H1 (cell line): Measurements from ENCODE around the gene PREB. TPM values are rescaled to one million over a fixed set of nuclear protein-coding genes. Genes with fewer than 3 reads are reported as not detected.

ENCODE experiments used
- CTCF ChIA-PET: fragments of 300-600 bp; sonication (Branson Sonifier 250); formaldehyde crosslinking; loops from one replicate; lab custom pipeline; 2021; ENCODE audit not compliant: partially characterized antibody; lab: Charles Lee
- POLR2A ChIA-PET: fragments of 300-600 bp; sonication (Branson Sonifier 250); formaldehyde crosslinking; loops from one replicate; lab custom pipeline; 2021; ENCODE audit warnings: inconsistent platforms; ENCODE audit not compliant: partially characterized antibody; lab: Charles Lee
- DNase-seq, 2 experiments: peaks; one replicate each; pipeline versions ENCODE4 v3.0.0 to v3.0.0-alpha.2; 2010 to 2022; ENCODE audit warnings: low spot score in 2 of 2, low read depth in 1 of 2, mixed read lengths in 1 of 2
- FAIRE-seq: peaks from 2 replicates; lab custom pipeline; 2011; peaks lifted over from hg19 to GRCh38; lab: Jason Lieb, UNC
- H2AFZ ChIP-seq: 2 replicates; pipeline ENCODE4 v1.8.1; 2012; ENCODE audit warnings: low read length, inconsistent platforms
- H2AK5ac ChIP-seq: 2 replicates; pipeline ENCODE4 v1.6.1; 2013; ENCODE audit warnings: low read depth, low read length
- H2BK120ac ChIP-seq: replicated peaks from 2 replicates; pipeline ENCODE3; 2013; ENCODE audit warnings: low read depth, low read length, inconsistent platforms
- H2BK12ac ChIP-seq: 2 replicates; pipeline ENCODE4 v1.6.1; 2013; ENCODE audit warnings: low read depth, low read length
- H2BK15ac ChIP-seq: 2 replicates; pipeline ENCODE4 v1.6.1; 2013; ENCODE audit warnings: low read length
- H2BK20ac ChIP-seq: 2 replicates; pipeline ENCODE4 v1.6.1; 2013; ENCODE audit warnings: low read length
- H2BK5ac ChIP-seq: 2 replicates; pipeline ENCODE4 v1.6.1; 2013; ENCODE audit warnings: low read depth, low read length
- H3K14ac ChIP-seq: 2 replicates; pipeline ENCODE4 v1.6.1; 2013; ENCODE audit warnings: inconsistent platforms; ENCODE audit not compliant: insufficient read length
- H3K18ac ChIP-seq: 2 replicates; pipeline ENCODE4 v1.6.1; 2013; ENCODE audit warnings: low read length; ENCODE audit errors: extremely low read depth
- H3K23ac ChIP-seq: 2 replicates; pipeline ENCODE4 v1.6.1; 2013; ENCODE audit warnings: inconsistent platforms; ENCODE audit not compliant: insufficient read length
- H3K23me2 ChIP-seq: 2 replicates; pipeline ENCODE4 v1.6.1; 2013; ENCODE audit warnings: low read depth, low read length
- H3K27ac ChIP-seq: 2 replicates; pipeline ENCODE4 v1.6.1; 2011; ENCODE audit warnings: low read depth, low read length, inconsistent platforms
- H3K27me3 ChIP-seq, 4 experiments: replicated peaks in 1 of 4; 1 replicate in 1 of 4; 2 replicates in 3 of 4; pipeline versions ENCODE4 v1.6.1 to v1.8.1; 2011 to 2013; ENCODE audit warnings: low read length in 3 of 4, mild to moderate bottlenecking in 3 of 4, inconsistent platforms in 2 of 4, mixed read lengths in 2 of 4, moderate library complexity in 1 of 4; ENCODE audit not compliant: control insufficient read depth in 3 of 4, insufficient read depth in 3 of 4; ENCODE audit errors: extremely low read depth in 1 of 4
- H3K36me3 ChIP-seq, 4 experiments: 2 replicates each; pipeline versions ENCODE4 v1.6.1 to v1.8.1; 2011 to 2013; ENCODE audit warnings: mild to moderate bottlenecking in 4 of 4, low read length in 3 of 4, moderate library complexity in 2 of 4, control low read depth in 1 of 4, inconsistent platforms in 1 of 4; ENCODE audit not compliant: insufficient read depth in 4 of 4, control insufficient read depth in 2 of 4
- H3K4ac ChIP-seq: replicated peaks from 2 replicates; pipeline ENCODE3; 2013; ENCODE audit warnings: low read length, low read depth, mixed read lengths, inconsistent platforms; ENCODE audit not compliant: insufficient read length
- H3K4me1 ChIP-seq, 4 experiments: replicated peaks in 1 of 4; 1 replicate in 1 of 4; 2 replicates in 3 of 4; pipeline versions ENCODE4 v1.6.1 to v1.8.1; 2011 to 2013; ENCODE audit warnings: low read length in 3 of 4, inconsistent platforms in 2 of 4, mixed read lengths in 1 of 4; ENCODE audit not compliant: insufficient read depth in 4 of 4, control insufficient read depth in 3 of 4
- H3K4me2 ChIP-seq, 2 experiments: 2 replicates each; pipeline versions ENCODE4 v1.6.1 to v1.8.1; 2011 to 2013; ENCODE audit warnings: low read depth in 2 of 2, low read length in 2 of 2, control low read depth in 1 of 2, inconsistent platforms in 1 of 2, mild to moderate bottlenecking in 1 of 2; ENCODE audit not compliant: insufficient read depth in 1 of 2
- H3K4me3 ChIP-seq, 4 experiments: fragments of 200-600, 300-600 bp in 1 of 4; sonication (generic), shearing (Covaris generic), sonication (Bioruptor Twin) in 1 of 4; 2 replicates each; pipeline versions ENCODE4 v1.5.1 to v1.8.1; 2011 to 2016; ENCODE audit warnings: low read length in 4 of 4, low read depth in 3 of 4, control low read depth in 2 of 4, inconsistent platforms in 2 of 4, mild to moderate bottlenecking in 2 of 4, mixed read lengths in 1 of 4, moderate library complexity in 1 of 4; ENCODE audit not compliant: insufficient read depth in 2 of 4; ENCODE audit errors: extremely low read depth in 1 of 4
- H3K56ac ChIP-seq: replicated peaks from 2 replicates; pipeline ENCODE3; 2013; ENCODE audit warnings: low read depth, mild to moderate bottlenecking, mixed read lengths, low read length, inconsistent platforms; ENCODE audit not compliant: insufficient read length
- H3K79me1 ChIP-seq: 2 replicates; pipeline ENCODE4 v1.6.1; 2013; ENCODE audit warnings: low read depth, low read length, control low read depth
- H3K79me2 ChIP-seq, 2 experiments: 2 replicates each; pipeline versions ENCODE4 v1.6.1 to v1.8.1; 2012 to 2013; ENCODE audit warnings: low read length in 2 of 2, mild to moderate bottlenecking in 2 of 2, inconsistent platforms in 1 of 2; ENCODE audit not compliant: insufficient read depth in 2 of 2, control insufficient read depth in 1 of 2
- H3K9ac ChIP-seq, 4 experiments: replicated peaks in 1 of 4; 1 replicate in 1 of 4; 2 replicates in 3 of 4; pipeline versions ENCODE4 v1.6.1 to v1.8.1; 2011 to 2013; ENCODE audit warnings: low read depth in 3 of 4, low read length in 3 of 4, control low read depth in 2 of 4, mild to moderate bottlenecking in 2 of 4, moderate library complexity in 2 of 4, inconsistent platforms in 1 of 4; ENCODE audit errors: extremely low read depth in 1 of 4
- H3K9me3 ChIP-seq, 2 experiments: 2 replicates each; pipeline versions ENCODE4 v1.6.1 to v1.8.1; 2012 to 2013; ENCODE audit warnings: mild to moderate bottlenecking in 2 of 2, moderate library complexity in 2 of 2, control low read depth in 1 of 2, inconsistent platforms in 1 of 2, low read depth in 1 of 2, low read length in 1 of 2, mixed read lengths in 1 of 2; ENCODE audit not compliant: insufficient read depth in 2 of 2
- H4K20me1 ChIP-seq, 2 experiments: replicated peaks in 1 of 2; 2 replicates each; pipeline versions ENCODE3 to v1.8.1; 2011 to 2013; ENCODE audit warnings: inconsistent platforms in 2 of 2, low read length in 2 of 2, mild to moderate bottlenecking in 1 of 2; ENCODE audit not compliant: insufficient read depth in 2 of 2, control insufficient read depth in 1 of 2
- H4K5ac ChIP-seq: 2 replicates; pipeline ENCODE4 v1.6.1; 2013; ENCODE audit warnings: low read length, low read depth, mixed read lengths, inconsistent platforms; ENCODE audit not compliant: insufficient read length
- H4K8ac ChIP-seq: 2 replicates; pipeline ENCODE4 v1.8.0; 2013; ENCODE audit warnings: mild to moderate bottlenecking, moderate library complexity, low read length, inconsistent platforms; ENCODE audit not compliant: insufficient read depth; ENCODE audit errors: extremely low read depth
- H4K91ac ChIP-seq: replicated peaks from 2 replicates; pipeline ENCODE3; 2013; ENCODE audit warnings: low read length, mixed read lengths, inconsistent platforms; ENCODE audit not compliant: insufficient read length
- CTBP2 ChIP-seq: IDR thresholded peaks from 2 replicates; pipeline ENCODE4 v1.7.0; 2011; ENCODE audit warnings: borderline replicate concordance, mild to moderate bottlenecking, moderate library complexity, mixed read lengths, low read length; ENCODE audit not compliant: insufficient read depth, insufficient read length
- POLR2AphosphoS5 ChIP-seq: IDR thresholded peaks from 2 replicates; pipeline ENCODE4 v1.6.1; 2011; ENCODE audit warnings: low read depth, low read length
- SIX5 ChIP-seq: IDR thresholded peaks from 2 replicates; pipeline ENCODE4 v1.6.1; 2011; ENCODE audit warnings: mild to moderate bottlenecking, low read depth, low read length
- SP1 ChIP-seq: IDR thresholded peaks from 2 replicates; pipeline ENCODE4 v1.6.1; 2011; ENCODE audit warnings: low read depth, low read length
- SP2 ChIP-seq: IDR thresholded peaks from 2 replicates; pipeline ENCODE4 v1.6.1; 2012; ENCODE audit warnings: mild to moderate bottlenecking, low read length, inconsistent platforms
- SP4 ChIP-seq: IDR thresholded peaks from 2 replicates; pipeline ENCODE4 v1.6.1; 2012; ENCODE audit warnings: low read length, inconsistent platforms
- SUZ12 ChIP-seq: fragments of 200-600 bp; sonication (generic); IDR thresholded peaks from 2 replicates; pipeline ENCODE4 v1.6.1; 2012; ENCODE audit warnings: mild to moderate bottlenecking, inconsistent platforms, low read length, moderate library complexity, mixed read lengths
- WGBS, 2 experiments: shearing (Covaris generic) in 1 of 2; methylation state at CpG; one replicate each; pipeline versions ENCODE4 v1.1.6 to v1.1.7; 2013 to 2015; ENCODE audit warnings: low lambda C conversion rate in 2 of 2, mixed read lengths in 2 of 2, inconsistent platforms in 1 of 2, low coverage in 1 of 2, missing lambda C conversion rate in 1 of 2; ENCODE audit not compliant: insufficient replicate concordance in 2 of 2, insufficient coverage in 1 of 2, insufficient read length in 1 of 2; ENCODE audit errors: extremely low coverage in 1 of 2, missing lambda C conversion rate in 1 of 2; 5-methylcytosine and 5-hydroxymethylcytosine counted together
- polyA plus RNA-seq, 7 experiments: library from polyadenylated mRNA; depleted of rRNA in 3 of 7; stranded (reverse) in 5 of 7; unstranded in 2 of 7; fragments of >200 nt in 5 of 7; fragments of 200-250 nt in 2 of 7; gene quantifications; 1 replicate in 5 of 7; 2 replicates in 1 of 7; 4 replicates in 1 of 7; pipeline versions ENCODE4 v1.2.1 to v1.2.3, GENCODE V29; 2011 to 2013; ENCODE audit warnings: missing spikeins in 2 of 7, mixed read lengths in 2 of 7
- total RNA-seq: library from RNA; stranded (reverse); fragmentation: NEBNext Ultra II Directional; extraction: Animal tissue kit (Norgen Biotek cat#: 25700); gene quantifications from 2 replicates; pipeline ENCODE4 v1.2.1, GENCODE V29; 2021

The PREB gene
- total and polyA plus RNA-seq, 2 of the 8 experiments (the other 6 are each of a cell fraction or from before 2014, with no cell fraction given) = 54.1 to 72.2 TPM

DNA sequence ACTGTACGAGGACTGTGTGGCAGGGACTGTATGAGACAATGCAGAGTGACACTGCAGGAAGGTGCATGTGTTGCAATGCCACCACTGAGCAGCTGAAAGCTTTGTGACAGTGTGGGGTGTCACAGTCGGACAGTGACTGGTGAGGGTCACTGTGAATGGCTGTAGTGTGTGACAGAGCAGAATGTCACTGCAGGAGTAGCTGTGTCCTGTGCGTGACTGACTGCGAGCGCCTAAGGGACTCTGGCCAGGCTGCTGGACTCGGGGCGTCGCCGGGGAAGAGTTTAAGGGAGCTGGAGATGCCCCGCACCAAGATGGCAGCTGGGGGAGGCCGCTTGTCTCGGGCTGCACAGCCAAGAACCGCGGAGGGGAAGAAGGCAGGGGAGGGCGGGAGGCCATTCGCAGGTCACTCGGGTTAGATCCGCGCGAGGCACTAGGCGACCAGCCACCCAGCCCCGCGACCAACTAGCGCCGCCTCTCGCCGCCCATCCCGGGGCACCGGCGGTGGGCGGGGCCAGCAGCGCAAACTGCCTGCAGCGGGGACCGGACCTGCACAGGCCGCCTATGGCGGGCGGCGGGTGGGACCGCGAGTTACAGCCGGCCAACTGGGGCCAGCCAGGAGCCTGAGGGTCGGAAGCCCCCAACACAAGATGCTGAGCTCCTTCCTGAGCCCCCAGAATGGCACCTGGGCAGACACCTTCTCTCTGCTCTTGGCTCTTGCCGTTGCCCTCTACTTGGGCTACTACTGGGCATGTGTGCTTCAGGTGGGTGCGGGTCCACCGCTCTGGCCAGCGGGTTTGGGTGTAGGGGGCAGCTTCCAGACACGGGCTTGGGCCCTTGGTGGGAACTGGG is 10.9 kb downstream of the PREB start, which contains the start of gene ABHD1:
Gene ABHD1 (plus strand): TSS at position 514 of the 849 bp plus-strand sequence. CDS start 134 bp downstream, at position 648.
- Histone ChIP-seq H3K4me1 (peaks cover 0 to 15% (median 9%) of the 10 kb centered on the region in 4 experiments; a peak in 6 of 7 replicates), H3K4ac (no peak within 1 kb of the TSS), H3K27me3 (peaks cover 8 to 51% (median 38%) of the 10 kb centered on the region in 4 experiments), H4K5ac (peak within 1 kb of the TSS; percentile 46), H3K4me2 (peak within 1 kb of the TSS; percentile 55 to 87), H3K79me1 (no peaks in the 10 kb centered on the region), H3K36me3 (no peaks in the 10 kb centered on the region), H4K8ac (peak within 1 kb of the TSS; percentile 90), H2AFZ (peak within 1 kb of the TSS; percentile 99), H3K27ac (no peak within 1 kb of the TSS), H2AK5ac (no peak within 1 kb of the TSS), H2BK5ac (no peak within 1 kb of the TSS), H3K23ac (no peak within 1 kb of the TSS), H2BK12ac (peak within 1 kb of the TSS; percentile 20; the same call in 1 of the 2 replicates), H3K23me2 (peaks cover 11% of the 10 kb centered on the region), H3K56ac (no peak within 1 kb of the TSS), H3K9ac (no peak within 1 kb of the TSS), H3K9me3 (no peaks in the 10 kb centered on the region), H2BK120ac (peak within 1 kb of the TSS; percentile 44), H2BK20ac (peak within 1 kb of the TSS; percentile 64; the same call in 1 of the 2 replicates), H4K20me1 (no peaks in the 10 kb centered on the region), H4K91ac (no peak within 1 kb of the TSS), H3K79me2 (no peaks in the 10 kb centered on the region), H3K18ac (peak within 1 kb of the TSS; percentile 4; the same call in 1 of the 2 replicates), H2BK15ac (peak within 1 kb of the TSS; percentile 9; the same call in 1 of the 2 replicates), H3K14ac (no peak within 1 kb of the TSS), H3K4me3 (peak within 1 kb of the TSS; percentile 33 to 68 (median 65))
- ChIA-PET CTCF (interaction anchor here (0.7 to 3.8 kb wide), 17 partner anchors 10 to 178 kb away, joined by 3 to 38 read pairs (median 3); partner anchors contain the start of gene PREB), POLR2A (interaction anchor here (0.6 to 2.7 kb wide), 11 partner anchors 8 to 125 kb away, joined by 3 to 24 read pairs (median 3); partner anchors contain the start of genes OST4 and PREB)
- no peak for FAIRE-seq
- peak in 1 of 2 experiments; percentile 85 for DNase-seq
- 12% methylated on average over 37 of the region's 47 CpGs; no CpG with 5 or more reads in 1 of the 2 experiments for WGBS, 2 experiments
- peak; percentile 61; the same call in 1 of the 2 replicates for TF ChIP-seq SP4
- no peak for TF ChIP-seq SIX5
- TF ChIP-seq SUZ12 = no peak
- TF ChIP-seq SP1 = no peak
- TF ChIP-seq POLR2AphosphoS5 = no peak
- TF ChIP-seq SP2 = no peak
- TF ChIP-seq CTBP2 = no peak
